NB4 (cell line): ENCODE data around the gene SVIL.

ENCODE experiments used
- CTCF ChIP-seq: IDR thresholded peaks from one replicate; pipeline ENCODE4 v1.5.1; 2012; ENCODE audit warnings: low read depth, low read length
- MAX ChIP-seq: IDR thresholded peaks from 2 replicates; pipeline ENCODE4 v1.6.1; 2011; ENCODE audit warnings: low read depth, low read length

GRCh38 chr10:29517352-29517923, 117.3 kb downstream of the SVIL start:
- TF ChIP-seq CTCF: peak; percentile 57
- TF ChIP-seq MAX: no peak
